ENCODE measurements around the gene RNF166. TPM values are rescaled to one million over a fixed set of nuclear protein-coding genes. Genes with fewer than 3 reads are reported as not detected.

RNF166 gene
- total RNA-seq, 1 donor from 2014 or later = 10.4 TPM

DNA sequence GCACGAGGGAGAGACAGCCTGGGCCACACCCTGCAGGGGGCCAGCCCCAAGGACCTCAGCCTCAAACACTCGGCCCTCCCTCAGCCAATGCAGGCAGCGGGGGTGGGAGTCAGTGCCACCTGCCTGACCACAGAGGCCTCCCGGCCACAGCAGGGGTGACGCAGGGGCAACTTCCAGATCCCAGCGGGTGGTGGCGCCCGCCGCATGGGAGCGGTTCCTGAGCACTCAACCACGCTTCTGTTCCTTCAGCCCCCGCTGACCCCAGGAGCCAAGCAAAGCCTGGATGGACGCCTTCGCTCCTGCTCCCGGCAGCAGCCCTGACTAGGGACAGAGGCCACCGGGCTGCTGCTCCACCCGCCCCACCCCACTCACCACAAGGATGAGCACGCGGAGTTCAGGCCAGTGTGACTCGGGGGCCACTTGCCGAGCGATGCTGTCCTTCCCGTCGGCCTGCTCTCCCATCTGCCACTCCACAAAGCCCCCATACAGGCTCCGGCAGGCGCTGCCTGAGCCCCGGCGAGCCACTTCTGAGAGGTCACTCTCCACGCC lies 50.4 kb downstream of the RNF166 start:
- no peak for ATAC-seq
- DNase-seq (ENCODE audit: low spot score) = no peak

DNA sequence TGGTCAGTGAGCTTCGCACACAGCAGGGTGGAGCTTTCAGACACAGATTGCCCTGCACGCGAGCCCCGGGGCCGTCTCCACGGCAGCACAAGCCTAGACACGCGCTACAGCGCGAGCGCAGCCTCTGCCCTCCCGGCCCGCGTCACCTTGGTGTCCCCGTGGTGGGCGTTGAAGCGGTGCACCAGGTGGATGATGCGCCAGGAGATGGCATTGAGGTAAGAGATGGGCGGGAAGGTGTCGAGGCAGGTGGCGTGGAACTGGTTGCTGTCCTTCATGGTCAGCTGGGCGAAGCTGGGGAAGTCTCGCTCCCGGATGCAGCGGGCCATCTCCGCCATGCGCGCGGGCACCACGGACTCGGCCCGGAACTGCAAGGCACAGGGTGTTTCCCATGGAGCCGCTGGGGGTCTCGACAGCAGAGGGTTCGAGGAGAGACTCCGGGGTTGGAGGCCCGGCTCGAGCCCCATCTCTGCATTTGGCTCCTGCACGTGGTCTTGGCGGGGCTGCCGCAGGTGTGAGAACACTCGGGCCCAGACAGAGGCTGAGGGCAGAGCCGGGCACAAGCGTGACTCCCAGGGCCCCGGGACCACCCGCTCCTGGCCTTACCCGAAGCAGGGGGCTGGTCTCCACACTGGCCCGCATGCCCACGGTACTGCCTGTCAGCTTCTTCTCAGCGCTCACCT lies 51.0 kb downstream of the RNF166 start:
- no peak for DNase-seq (ENCODE audit: low spot score)

DNA sequence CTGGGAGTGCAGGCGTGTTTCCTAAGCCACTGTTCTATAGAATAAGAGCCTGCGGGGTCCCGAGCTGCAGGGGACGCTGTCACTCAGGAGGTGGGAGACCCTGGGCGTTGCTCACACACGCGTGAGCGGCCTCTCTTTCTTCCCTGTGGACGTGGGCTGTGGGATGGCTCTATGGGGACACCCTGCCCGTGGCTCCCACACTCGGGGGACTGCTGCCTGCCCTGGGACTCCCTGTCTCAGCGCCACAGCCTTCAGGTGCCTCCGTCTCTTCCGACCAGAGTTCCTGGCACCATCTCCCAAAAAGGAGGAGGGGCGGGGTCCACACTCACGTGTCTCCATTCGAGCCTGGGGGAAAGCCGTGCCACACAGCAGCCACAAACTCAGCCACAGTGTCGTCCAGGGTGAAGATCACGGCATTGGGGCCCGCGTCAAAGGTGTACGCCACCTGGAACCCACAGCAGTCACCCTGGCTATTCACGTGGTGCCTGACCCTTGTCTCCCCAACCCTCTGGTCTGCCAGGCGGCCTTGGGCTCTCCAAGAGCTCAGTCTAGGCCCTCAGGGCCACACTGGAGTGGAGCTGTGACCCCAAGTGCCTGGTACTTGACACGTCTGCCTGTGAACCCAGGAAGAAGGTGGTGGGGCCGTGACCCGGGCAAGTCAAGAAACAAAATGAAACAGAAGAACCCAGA lies 51.7 kb downstream of the RNF166 start:
- no peak for ATAC-seq

More for the DNA sequence above, 51.0 kb downstream of the RNF166 start:
- no peak for ATAC-seq

DNA sequence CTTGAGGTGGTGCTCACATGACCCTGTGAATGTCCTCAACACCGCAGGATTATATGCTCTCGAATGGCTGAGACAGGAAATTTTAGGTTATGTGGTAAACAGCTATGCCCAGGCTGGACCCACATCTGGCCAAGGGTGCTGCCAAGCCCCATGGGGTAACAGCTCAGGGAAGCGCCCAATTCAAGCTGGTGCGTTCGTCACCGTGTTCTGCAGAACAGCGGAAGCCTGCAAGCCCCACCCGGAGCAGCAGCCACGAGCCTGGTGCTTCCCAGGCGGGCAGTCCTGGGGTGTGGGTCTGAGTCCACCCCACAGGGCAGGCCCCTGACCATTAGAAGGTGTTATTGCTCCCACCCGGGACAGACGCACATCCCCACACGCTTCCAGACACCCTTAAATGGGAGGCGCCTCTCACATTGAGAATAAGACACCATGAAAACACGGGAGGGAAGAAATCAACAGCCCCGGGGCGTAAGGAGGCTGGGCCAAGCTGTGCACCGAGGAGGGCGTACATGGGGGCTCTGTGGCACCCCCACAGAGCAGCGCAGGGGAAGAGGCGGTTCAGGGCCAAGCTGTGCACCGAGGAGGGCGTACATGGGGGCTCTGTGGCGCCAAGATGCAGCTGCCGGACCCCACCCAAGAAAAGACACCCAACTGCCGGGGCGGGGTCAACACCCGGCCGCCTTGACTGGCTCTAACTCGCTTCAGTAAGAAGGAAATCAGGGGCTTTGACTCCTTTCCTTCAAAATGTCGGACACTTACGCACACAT lies 52.4 kb downstream of the RNF166 start:
- ATAC-seq = no peak

More for the DNA sequence above, 51.7 kb downstream of the RNF166 start:
- no peak for DNase-seq (ENCODE audit: low spot score)

DNA sequence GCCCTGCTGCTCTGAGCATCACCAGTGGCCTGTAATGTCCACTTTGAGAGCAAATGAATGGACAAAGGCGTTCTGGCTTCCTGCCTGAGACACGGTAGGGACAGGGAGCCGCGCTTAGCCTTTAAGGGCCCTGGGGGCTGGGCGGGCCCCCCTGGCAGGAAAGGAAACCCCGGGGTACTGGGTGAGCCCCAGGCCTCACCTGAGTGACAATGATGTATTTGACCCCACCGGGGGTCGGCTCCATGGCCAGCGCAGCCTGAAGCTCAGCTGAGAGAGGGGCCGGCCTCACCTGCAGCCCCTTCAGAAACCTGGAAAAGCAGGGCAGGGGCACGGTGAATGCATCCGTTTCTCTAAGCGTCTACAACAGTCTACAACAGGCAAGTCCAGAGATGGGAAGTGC lies 53.1 kb downstream of the RNF166 start:
- ATAC-seq (no peak), DNase-seq (ENCODE audit: low spot score) (no peak)

More for the DNA sequence above, 52.4 kb downstream of the RNF166 start:
- DNase-seq (ENCODE audit: low spot score) = no peak

DNA sequence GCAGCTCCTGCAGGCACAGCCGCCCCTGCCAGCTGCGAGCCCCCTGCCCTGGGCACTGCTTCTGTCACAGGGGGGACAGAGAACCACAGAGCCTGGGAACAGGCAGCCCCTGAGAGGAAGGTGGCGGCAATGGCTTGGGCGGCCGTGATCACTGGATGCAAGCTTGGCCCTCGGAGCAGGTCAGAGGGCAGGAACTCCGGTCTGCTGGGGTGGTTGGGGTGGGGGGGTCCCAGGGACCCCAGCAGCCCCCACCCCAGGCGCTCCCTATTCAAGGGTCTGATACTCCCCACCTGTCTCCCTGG lies 53.5 kb downstream of the RNF166 start:
- no peak for ATAC-seq
- no peak for DNase-seq (ENCODE audit: low spot score)

DNA sequence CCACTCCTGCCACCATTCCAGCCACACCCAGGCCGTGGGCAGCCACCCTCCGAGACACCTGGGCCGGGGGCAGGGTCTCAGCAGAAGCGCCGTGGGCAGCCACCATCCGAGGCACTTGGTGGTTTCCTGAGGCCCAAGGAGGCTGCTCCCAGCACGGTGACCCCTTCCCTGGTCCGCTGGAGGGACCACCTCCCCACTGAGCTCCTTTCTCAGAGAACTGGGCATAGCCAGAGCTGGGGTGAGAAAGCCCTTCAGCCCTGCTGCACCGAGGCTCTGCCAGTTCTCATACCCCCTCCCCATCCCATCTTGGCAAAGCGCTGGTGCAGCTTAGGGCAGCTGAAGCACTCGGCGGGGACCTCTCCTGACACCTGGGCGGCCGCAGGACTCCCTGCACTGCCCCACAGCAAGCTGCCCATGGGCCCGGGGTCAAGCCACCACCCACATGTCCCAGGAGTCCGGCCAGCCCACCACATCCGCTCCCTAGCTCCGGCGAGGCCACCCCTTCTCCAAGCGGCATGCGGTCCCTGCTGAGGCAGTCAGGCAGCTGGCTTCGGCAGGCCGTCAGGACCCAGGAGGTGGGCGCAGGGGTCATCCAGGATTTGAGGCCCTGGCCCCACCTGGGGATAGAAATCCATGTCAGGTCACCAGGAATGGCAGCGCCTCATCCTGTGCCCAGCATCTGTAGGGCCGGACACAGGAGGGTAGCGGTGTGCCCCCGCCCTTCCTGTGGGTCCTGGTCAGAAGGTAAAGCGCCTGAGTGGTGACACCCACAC lies 54.0 kb downstream of the RNF166 start:
- DNase-seq (ENCODE audit: low spot score) (no peak), ATAC-seq (no peak)

DNA sequence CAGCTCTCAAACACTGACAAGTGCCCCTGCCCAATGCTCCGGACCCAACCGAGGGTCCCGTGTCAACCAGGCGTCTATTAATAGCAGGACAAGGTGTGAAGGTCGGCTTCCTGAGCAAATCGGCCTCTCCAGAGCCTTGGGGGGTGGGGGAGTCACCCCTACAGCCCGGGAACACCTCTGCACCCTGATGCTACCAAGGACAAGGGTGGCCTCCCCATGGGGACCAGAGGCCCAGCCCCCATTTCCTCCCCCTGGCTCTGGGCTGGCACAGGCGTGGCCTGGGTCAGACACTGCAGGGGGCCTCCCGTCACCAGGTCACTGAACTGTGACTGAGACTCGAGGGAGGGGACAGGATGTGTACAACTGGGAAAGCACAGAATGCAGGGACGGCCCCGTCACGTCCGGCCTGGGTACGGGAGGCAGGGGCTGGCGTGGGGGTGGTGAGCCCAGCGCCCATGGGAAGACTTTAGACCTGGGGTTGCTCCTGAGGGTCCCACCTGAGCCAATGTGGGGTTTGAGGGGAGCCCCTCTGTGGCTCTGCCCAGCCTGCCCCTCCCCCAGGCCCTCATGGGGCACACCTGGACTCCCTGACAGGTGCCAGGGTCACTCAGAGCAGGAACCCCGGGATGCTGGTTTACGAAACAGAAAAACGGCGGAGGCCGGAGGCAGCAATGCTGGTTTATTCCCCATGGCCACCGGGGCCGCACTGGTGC lies 54.8 kb downstream of the RNF166 start:
- DNase-seq (ENCODE audit: low spot score) (no peak), ATAC-seq (peak; percentile 60)

DNA sequence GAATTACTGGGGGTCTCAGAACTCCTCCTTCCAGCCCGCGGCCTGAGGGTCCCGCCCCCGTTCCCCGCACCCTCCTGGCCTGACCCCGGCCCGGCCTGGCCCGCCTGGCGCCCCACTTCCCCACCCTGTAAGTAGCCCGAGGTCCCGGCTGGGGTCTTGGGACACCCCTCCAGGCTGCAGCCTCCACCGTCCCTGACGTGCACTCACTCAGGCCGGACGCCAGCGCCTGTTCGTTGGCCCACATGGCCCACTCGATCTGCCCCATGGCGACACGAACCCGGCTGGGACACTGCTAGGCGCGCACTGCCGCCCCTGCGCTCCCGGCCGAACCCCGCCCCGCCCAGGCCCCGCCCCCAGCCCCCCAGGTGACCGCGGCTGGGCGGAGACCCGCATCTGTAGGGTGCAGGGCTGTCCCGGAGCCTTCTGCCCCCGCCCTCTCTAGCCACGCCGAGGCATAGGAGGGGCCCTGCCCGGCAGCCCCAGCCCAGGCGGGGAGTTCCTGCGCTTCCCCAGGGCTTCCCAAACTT lies 55.4 kb downstream of the RNF166 start, which contains the start of gene CYBA:
Gene CYBA (minus strand): TSS at position 305 of the 527 bp plus-strand sequence. CDS start 40 bp downstream, at position 265.
- ATAC-seq = peak; percentile 76
- peak; percentile 70 for DNase-seq (ENCODE audit: low spot score)

DNA sequence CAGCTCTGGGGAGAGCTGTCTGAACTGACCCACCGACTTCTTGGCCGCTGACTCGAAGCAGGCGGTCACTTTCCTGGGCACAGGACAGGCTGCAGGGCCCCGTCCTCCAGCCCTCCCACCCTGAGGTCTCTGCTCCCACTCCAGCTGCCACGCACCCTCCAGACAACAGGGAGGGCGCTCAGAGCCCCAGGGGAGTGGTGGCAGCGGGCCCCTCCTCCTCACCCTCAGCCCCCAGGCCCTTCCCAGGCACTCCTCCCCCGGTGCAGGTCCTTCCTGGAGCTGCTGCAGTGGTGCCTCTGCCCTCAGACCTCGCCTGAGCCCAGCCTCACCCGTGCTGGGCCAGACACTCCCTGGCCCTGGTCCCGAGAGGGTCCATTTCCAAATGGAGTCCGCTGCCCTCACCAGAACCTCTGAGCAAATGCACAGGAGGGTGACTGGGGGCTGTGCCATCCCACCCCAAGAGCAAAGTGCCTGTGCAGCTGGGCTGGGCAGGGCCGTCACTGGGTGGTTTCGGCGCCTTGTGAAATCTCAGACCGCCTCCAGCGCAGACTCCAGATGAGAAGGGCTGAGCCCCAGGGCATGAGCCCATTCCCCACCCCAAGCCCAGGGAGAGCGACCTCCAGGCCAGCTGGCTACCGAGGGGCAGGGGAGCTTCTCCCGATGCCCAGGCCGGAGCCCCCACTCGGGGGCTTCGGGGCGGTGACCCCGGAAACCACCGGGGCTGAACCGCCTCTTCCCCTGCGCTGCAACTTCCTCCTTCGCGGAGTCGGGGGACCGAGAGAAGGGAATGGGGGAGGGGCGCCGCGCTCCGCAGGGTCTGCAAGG lies 56.1 kb downstream of the RNF166 start:
- DNase-seq (ENCODE audit: low spot score) = no peak

DNA sequence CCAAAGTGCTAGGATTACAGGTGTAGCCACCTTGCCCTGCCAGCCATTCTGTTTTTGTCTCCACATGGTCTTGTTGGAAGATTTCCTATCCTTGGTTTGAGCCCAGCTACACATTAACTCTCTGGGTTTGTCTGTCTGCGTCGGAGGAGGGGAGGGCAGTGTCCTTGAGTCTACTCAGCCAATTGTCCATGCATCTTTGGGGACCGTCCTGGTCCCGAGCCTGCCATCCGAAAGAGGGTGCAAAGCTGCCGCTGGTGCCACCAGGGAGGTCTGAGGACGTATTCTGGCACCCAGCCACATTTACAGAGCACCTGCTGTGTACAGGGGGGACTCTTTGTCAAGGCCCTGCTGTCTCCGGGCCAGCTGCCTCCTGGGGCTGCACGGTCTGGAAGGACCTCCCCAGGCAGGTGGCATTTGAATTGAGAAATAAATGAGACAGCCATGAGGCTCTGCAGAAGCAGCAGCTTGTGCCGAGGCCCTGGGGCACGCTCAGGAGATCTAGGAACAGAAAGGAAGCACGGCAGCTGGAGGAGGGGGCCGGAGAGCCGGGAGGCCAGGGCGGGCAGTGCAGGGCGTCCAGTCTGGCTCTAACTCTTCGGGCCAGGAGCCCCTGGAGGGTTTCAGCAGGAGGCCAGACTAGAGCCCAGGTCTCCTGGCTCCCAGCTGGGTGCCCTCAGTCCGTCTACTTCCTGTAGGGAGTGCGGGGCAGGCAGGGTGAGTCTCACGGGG lies 56.8 kb downstream of the RNF166 start:
- ATAC-seq (no peak), DNase-seq (ENCODE audit: low spot score) (no peak)

More for the DNA sequence above, 56.1 kb downstream of the RNF166 start:
- ATAC-seq = peak; percentile 16

DNA sequence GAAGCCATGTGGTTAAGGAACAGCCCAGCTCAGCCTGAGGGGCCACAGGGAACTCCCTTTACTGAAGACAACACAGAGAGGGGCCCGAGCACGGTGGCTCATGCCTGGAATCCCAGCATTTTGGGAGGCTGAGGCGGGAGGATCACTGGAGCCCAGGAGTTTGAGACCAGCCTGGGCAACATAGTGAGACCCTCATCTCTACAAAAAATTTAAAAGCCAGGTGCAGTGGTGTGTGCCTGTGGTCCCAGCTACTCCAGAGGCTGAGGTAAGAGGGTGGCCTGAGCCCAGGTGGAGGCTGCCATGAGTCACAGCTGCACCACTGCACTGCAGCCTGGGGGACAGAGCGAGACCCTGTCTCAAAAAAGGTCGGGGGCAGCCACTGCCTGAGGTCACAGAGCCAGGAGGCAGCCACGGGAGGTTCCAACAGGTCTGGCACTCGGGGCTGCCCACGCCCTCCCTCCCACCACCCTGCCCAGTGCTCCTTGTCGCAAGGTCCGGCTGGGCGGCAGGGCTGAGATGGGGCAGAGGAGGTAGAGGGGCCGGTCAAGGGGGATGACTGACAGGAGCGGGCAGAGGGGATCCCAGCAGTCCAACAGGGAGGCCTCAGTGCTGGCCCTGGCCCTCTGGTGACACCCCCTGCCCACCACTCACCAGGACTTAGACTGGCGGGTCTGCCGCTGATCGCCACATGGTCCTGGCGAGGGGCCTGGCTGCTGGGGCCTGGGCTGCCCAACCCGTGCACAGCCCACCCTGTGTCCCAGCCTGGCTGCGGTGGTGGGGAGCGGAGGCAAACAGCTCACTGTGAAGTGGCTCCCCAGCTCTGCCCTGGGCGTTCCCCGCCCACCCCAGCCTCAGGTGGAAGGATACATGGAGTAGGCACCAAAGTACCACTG lies 58.8 kb downstream of the RNF166 start:
- no peak for ATAC-seq

More for the DNA sequence above, 58.8 kb downstream of the RNF166 start:
- DNase-seq (ENCODE audit: low spot score) = no peak

Other genes with a start within 250 kb of the RNF166 start
- gene ZC3H18, start 136.0 kb downstream of the RNF166 start, total RNA-seq = 18.1 TPM
- gene IL17C, start 67.8 kb downstream of the RNF166 start, total RNA-seq = not detected
- gene CYBA, start 55.4 kb downstream of the RNF166 start, total RNA-seq = 32.5 TPM
- gene MVD, start 43.3 kb downstream of the RNF166 start, total RNA-seq = 16.2 TPM
- gene SNAI3, start 19.9 kb downstream of the RNF166 start, total RNA-seq = 0.43 TPM
- 8.3 TPM for gene CTU2, start 95 bp upstream of the RNF166 start, total RNA-seq
- 67.8 TPM for gene PIEZO1, start 78.8 kb upstream of the RNF166 start, total RNA-seq
- 0.50 TPM for gene CDT1, start 97.4 kb upstream of the RNF166 start, total RNA-seq
- gene APRT, start 105.5 kb upstream of the RNF166 start, total RNA-seq = 68.9 TPM
- gene GALNS, start 150.5 kb upstream of the RNF166 start, total RNA-seq = 23.1 TPM
- gene TRAPPC2L, start 150.7 kb upstream of the RNF166 start, total RNA-seq = 20.2 TPM
- 0.23 TPM for gene PABPN1L, start 160.3 kb upstream of the RNF166 start, total RNA-seq

Data from left lobe of liver (tissue), 2 donors.